Bone marrow (tissue), 2 donors: ENCODE data around the gene ANKMY1.
"Not testable (repeated sequence)": the region's sequence is repeated elsewhere in the genome, so short reads cannot be mapped to it uniquely, and the experiment has no call there.

Experiments used
- DNase-seq, 2 donors: peaks; one replicate each; lab custom pipeline; 2025; lab: John Stamatoyannopoulos, UW

Gene ANKMY1

DNA sequence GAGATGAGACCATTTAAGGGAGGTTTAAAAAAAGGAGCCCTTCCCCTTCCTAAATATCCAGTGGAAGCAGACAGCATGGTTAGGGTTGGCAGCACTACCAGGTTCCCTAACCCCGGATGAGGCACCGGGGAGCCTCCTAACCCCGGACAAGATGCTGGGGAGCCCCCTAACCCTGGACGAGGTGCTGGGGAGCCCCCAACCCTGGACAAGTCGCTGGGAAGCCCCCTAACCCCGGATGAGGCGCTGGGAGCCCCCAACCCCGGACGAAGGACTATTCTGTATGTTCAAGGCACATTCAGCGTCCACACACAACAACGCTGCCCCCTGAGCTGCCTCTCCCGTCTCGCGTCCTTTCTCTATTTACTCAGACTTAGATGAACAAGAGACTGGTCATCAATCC is 51.9 kb downstream of the ANKMY1 start:
- DNase-seq = no peak

DNA sequence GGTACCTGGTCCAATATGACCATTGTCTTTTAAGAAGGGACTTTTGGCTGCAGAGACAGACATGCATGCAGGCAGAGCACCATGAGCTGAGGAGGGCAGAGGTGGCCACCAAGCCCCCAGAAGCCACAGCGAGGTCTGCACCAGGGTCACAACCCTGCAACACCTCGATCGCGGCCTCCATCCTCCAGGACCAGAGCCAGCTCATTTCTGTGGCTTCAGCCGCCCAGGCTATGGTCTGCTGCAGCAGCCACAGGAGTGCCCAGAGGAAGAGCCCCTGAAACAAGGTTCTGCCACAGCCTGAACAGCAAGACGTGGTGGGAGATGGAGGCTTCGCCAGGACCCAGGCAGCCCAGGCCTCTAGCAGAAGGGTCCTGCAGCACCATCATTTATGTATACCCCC is 53.9 kb downstream of the ANKMY1 start:
- DNase-seq = no peak

DNA sequence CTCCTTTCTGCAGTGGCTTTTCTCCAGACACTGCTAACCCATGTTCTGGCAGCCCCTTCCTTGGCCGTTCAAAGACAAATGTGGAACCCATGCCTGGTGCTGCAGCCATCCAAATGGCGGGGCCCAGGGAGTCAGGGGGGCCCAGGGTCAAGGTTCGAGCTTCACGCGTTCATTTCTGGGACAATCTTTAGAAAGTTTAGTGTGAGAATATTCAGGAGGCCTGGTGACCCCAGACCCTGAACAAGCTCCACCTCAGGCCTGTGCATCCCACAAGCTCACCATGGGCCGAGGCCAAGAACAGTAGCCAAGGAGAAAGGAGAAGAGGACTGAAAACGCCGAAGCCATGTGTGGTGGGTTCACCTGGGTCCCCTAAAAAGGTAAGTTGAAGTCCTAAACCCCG is 54.4 kb downstream of the ANKMY1 start:
- DNase-seq = no peak

DNA sequence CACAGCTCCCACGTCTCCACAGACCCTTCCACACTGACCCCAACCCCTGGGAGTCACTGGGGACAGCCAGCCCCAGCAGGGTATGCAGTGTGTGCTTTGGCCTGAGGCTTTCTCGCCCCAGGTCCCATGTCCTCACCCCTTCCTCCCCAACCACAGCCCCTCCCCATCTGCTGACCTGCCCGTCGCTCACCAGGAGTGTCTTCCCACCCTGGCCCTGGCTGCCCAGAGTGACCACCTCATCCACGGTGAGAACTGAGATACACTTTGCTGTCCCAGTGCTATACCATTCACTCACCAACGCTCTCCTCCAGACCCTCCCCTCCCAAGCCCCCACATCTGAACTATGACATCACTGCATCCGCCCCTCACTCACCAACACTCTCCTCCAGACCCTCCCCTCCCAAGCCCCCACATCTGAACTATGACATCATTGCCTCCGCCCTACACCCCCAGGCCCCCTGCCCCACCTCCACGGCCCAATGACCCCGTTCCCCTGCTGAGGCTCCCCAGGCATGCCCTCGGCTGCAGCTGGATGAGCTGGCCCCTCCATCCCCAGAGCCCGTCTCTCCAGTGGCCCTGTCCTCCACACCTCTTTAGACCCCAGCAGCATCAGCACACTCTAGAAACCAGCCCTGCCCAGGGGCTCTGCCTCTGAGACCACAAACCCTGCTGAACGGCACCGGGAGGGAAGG is 55.2 kb downstream of the ANKMY1 start:
- no peak for DNase-seq

DNA sequence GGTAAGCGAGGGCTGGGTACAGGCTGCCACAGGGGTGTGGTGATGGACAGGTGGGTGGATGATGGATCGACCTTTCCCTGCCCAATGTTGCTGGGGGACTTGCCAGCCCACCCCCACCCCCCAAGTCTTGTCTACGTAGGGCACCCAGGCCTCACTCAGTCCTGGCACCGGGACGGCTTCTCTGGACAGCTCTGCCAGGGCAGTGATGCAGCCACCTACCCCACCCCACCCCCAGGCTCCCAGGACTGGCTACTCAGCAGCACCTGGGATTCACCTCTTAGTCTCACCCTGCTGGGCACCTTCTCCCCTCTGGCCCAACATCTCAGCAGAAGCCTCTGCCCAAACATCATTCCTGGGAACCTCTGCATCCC is 55.7 kb downstream of the ANKMY1 start:
- DNase-seq = no peak

DNA sequence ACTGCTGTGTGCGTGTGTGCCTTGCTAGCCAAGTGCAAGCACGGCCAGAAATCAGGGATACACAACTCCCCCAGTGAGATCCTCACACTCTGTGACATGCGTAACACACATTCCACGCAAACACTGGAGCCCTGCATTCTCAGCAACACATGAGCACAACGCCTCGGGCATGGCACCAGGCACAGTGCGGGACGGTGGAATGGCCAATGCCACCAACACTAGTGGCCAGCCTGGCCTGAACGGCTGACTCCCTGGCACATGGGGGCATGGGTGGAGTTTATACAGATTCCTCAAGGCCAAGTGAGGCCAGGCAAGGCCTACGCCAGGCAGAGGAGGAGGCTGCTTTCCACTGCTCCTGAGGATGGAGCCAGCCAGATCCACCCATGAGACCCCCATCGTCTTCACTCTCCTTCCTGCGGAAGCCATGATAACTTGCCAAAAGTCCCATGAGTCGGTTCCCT is 56.2 kb downstream of the ANKMY1 start:
- no peak for DNase-seq

DNA sequence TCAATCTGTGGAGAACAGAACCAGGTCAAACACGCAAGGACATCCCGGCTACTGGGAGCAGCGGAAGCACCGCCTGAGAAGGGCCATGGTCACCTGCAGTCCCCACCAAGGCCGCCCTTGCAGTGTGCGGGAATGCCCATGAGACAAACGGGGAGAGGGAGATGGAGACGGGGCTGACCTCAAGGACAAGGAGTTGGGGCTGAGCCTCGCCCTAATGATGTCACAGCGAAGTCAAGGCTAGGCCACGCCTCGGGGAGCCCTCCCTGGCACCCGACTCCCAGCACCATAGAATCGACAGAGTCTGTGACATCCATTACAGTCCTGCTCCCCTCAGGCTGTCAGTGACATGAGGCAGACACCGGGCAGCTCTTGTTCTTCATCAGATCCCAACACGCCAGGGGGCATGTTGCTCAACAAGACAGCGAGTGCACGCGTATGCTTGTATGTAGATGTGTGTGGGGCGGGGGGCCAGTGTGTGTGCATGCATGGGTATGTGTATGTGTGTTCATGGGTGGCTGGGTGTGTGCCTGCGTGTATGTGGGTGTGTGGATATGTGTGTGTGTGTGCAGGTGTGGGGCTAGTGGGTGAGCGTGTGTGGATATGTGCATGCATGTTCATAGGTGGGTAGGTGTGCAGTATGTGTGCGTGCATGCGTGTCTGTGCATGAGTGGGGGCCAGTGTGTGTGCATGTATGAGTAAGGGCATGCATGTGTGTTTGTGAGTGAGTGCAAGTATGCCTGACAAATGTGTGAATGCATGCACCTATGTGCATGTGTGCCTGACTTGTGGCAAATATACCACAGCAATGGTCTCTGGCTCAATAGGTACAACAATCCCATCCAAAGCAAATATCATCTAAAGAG is 57.0 kb downstream of the ANKMY1 start:
- DNase-seq = no peak

DNA sequence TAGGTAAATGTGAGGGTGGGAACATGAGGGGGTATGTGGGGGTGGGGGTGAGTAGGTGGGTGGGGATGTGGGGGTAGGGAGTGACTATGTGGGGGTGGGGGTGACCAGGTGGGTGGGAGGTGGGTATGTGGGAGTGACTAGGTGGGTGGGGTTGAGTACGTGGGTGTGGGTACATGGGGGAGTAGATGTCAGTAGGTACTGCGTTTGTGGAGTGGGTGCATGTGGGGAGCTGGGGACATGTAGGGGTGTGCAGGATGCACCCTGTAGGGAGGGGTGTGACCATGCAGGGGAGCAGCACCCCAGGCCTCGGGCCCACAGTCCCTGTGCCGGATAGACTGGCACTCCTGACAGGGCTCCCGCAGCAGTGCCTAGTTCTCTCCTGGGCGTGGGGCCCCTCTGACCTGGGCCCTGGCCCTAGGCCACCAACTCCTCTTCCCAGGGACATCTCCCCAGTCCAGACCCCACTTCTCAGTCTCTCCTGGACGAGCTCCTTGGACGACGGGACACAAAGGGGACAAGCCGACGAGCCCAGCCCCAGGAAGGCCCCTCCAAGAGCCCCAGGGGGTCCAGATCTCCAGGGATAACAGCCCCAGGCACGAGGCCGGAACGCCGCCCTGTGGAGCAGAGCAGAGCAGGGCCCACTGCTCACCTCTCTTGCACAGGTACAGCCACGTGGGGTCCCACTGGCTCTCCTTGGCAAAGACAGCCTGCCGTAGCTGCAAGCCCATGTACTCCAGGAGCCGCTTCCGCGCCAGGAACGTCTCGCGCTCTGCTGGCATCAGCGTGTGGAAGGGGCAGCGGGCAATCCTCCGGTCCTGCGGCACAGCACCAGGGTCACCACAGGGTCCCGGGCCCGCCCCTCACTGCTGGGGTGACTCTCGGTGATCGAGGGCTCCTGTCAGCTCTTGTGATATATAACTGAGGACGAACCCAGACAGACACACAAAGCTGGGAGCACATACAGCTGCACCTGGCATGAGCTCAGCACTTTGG is 58.2 kb downstream of the ANKMY1 start:
- no peak for DNase-seq

DNA sequence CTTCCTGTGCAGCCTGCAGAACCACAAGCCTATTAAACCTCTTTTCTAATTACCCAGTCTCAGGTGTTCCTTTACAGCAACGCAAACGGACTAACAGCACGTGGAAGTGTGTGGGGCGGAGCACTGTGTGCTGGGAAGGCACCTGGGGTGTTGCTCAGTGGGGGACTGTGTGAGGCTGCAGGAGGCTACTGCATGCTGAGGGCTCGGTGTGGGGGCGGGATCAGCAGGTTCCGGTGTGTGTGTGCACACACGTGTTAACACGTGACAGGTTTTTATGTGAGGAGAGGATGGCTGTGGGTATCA is 58.9 kb downstream of the ANKMY1 start:
- DNase-seq = no peak

DNA sequence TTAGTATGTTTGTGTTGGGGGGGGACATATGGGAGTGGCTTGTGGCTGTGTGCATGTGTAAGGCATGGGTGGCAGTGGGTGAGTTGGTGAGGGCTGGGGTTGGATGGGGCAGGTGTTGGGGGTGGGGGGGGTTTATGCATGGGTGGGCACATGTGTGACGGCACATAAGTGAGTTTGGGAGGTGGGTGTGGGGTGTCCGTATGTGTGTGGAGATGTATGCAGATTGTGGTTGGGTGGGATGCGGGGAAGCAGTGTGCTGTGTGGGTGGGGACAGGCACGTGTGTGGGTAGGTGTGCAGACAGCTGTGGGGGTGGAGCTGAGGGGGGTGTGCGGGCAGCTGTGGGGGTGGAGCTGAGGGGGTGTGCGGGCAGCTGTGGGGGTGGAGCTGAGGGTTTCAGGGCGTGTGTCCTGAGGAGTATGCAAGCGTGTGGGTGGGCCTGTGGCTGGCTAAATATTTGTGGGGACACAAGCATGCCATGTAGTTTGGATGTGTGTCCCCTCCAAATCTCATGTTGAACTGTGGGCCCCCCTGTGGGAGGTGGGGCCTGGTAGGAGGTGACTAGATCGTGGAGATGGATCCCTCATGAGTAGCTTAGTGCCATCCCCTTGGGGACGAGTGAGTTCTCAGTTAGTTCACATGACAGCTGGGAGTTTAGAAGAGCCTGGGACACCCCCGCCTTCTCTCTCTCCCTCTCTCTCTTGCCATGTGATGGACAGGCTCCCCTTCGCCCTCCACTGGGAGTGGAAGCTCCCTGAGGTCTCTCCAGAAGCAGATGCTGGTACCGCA is 59.4 kb downstream of the ANKMY1 start:
- no peak for DNase-seq

DNA sequence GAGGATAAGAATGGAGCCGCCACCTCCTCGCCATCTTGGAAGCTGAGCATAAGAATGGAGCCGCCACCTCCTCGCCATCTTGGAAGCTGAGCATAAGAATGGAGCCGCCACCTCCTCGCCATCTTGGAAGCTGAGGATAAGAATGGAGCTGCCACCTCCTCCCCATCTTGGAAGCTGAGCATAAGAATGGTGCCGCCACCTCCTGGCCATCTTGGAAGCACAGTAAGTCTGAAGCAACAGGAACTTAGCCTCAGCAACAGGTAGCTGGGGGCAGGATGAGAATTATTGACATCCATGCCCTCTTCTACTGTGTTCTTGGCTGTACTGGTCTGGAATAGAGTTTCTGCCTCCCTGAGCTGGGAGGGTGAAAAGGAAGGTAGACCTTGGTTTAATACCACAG is 60.7 kb downstream of the ANKMY1 start:
- DNase-seq = not testable (repeated sequence)

DNA sequence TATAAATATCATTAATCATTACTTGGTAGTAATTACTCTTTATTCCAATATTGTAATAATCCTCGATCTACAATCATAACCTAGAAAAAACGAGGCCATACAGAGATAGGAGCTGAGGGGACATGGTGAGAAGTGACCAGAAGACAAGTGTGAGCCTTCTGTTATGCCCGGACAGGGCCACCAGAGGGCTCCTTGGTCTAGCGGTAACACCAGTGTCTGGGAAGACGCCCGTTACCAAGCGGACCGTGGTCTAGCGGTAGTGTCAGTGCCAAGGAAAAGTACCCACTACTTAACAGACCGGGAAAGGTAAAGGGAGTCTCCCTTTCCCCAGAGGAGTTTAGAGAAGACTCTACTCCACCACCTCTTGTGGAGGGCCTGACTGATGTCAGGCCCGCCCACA is 62.8 kb downstream of the ANKMY1 start:
- not testable (repeated sequence) for DNase-seq

DNA sequence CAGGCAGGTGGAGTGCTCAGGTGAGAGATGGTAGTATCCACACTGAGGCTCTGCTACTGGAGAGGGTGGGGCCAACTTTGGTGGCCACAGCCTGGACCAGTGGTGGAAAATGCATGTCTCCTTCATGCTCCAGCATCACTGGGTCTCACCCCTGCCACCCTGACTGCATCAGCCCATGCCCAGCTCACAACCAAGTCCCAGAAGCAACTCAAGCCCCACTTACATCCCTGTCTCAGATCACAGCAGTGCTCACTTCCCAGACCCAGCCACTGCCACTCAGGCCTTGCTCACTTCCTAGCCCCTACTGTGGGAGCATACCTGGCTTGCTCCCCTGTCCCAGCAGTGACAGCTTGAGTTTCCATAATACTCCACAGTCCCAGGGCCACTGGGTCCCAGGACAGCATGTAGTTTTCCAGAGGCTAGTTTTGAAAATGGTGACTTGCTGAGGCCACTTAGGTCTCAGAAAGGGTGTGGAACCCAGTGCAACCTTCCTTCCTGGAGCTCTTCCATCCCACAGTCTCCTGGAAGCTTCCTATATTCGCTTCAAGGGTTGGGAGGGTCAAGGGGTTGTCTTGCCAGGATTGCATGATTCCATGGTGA is 63.5 kb downstream of the ANKMY1 start:
- DNase-seq = no peak

DNA sequence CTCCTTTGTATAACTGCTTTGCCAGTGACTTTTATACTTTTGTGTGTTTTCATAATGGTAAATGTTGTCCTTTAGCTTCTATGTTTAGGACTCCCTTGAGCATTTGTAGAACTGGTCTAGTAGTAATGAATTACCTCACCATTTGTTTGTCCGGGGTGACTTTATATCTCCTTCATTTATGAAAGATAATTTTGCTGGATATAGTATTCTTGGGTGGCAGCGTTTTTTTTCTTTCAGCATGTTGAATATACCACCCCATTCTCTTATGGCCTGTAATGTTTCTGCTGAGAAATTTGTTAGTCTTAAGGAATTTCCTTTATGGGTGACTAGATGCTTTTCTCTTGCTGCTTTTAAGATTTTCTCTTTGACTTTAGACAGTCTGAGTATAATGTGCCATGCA is 66.3 kb downstream of the ANKMY1 start:
- no peak for DNase-seq

DNA sequence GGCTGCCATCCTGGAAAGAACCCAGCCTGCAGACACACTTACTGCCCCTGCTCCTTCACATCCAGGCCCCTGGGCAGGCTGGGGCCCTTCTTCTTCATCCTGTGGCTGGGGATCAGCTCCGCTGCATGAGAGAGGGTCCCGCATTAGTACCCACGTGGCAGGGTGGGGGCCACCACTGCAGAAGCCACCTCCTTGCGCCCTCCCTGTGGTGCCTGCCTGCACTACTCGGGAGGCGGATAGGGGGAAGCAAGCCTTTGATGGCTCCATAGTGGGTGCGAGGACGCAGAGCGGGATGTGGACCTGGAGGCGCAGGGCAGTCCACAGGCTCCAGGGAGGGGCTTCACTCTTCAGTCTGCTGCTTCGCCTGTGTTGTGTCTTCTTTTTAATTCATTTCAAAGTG is 75.6 kb downstream of the ANKMY1 start:
- no peak for DNase-seq

DNA sequence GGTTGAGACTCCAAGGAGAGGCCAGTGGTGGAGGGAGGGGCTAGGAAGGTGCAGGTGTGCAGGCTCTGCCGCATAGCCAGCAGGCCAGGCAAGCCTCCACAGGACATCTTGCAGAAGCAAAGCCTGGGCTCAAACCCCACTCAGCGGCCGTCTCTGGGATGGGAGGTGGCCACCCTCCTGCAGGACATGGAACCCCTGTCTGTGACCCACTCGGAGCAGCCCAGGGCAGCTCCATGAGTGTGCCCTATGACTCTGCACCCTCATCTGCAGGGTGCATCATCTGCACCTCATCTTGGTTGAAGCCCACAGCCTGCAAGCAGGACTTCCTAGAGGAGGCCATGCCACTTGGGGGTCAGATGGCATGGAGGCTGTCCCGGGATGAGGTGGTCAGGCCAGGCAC is 76.1 kb downstream of the ANKMY1 start:
- DNase-seq = no peak

DNA sequence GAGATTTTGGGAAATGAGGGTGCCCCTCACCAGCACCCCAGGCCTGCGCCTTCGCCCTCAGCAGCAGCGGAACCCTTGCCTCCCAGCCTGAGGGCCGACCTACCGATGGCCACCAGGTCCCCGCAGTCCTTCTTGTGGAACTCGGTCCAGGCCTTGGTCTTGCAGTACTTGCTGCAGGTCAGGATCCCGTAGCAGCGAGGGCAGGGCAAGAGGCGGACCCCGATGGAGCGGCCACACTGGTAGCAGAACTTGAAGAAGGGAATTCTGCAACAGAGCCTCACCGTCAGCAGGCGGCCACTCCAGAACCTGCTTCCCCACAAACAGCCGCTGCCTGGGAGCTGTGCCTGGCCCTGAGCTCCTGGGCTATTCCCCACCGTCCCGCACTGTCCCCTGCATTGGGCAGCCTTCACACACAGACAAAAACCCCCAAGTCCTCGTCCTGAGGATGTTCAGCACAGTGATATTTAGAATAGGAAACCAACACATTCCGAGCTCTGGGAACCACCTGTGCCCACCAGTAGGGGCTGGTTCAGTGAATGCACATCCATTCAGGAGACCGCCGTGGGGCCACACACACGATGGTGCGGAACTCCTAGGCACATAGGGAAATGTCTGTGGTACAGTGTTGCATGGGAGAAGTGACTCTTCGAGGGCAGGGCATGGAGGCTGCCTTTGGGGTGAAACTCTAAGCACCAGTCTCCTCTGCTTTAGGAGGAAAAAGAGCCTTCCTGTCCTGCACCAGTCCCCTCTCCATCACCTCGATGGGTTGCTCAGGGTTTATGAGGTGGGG is 76.8 kb downstream of the ANKMY1 start:
- DNase-seq = no peak

DNA sequence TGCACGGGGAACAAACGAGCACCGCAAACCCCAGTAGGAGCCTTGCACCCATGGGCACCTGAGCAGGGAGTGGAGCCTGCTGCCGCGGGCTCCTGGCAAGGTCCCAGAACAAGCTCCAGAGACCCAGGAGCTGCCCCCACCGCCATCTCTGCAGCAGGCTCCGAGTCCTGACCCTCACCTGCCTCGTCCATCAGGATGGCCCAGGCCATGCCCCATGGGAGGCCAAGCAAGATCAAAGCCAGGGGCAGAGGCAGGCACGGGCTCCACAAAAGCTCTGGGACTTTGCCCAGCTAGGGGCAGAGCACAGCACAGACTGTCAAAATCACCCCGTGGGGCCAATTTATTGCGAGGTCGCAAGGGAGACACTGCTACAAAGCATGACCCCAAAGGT is 78.7 kb downstream of the ANKMY1 start:
- no peak for DNase-seq

DNA sequence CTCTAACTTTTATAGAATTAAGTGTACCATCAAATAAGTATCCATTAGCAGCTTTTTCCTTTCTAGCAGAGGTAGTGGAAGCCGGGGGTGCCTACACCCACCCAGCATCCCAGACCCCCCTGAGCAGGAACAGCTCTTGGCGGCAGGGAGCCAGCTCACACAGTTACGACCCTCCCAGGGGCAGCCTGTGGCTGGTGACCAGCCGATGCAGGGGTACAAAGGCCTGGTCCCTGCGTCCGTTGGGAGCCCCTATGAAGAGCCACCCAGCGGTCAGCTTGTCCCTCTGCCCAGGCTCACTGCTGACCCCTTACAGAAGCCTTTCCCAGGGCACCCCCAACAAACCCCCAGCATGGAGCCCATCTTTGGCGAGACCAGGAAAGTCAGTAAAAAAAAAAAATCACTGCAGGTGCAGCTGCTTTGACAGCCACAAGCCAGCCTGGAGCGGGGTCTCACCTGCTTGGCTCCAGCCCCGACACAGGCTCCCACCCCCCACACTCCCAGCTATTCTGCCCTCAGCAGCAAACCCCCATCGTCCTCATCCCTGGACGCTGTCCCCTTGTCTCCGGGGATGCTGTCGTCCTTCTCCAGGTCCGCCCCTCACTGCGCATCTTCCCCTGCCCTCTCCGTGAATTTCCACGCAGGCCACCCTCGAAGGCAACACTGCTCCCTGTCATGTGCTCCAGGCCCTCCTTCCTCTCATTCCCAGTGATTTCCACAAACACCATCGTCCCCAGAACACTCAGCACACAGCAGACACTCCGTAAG is 79.3 kb downstream of the ANKMY1 start:
- DNase-seq = no peak

DNA sequence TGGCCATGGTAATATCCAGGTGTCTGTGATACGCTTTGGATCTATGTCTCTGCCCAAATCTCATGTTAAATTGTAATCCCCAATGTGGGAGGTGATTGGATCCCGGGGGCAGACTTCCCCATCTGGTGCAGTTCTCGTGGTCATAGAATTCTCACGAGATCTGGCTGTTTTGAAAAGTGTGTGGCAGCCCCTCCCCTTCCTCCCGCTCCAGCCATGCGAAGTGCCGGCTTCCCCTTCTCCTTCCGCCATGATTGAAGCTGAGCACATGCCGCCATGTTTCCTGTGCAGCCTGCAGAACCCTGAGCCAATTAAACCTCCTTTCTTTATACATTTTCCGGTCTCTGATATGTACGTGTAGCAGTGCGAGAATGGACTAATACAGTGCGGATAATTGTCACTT is 79.9 kb downstream of the ANKMY1 start:
- DNase-seq = no peak
